GM23338 (cell line): ENCODE results near the gene VSIG10.

Experiments used
- CREB1 ChIP-seq: fragments of 250-450 bp; sonication (Bioruptor Pico); IDR thresholded peaks from 2 replicates; pipeline ENCODE4 v1.5.0; 2020; ENCODE audit warnings: low read depth, mild to moderate bottlenecking, moderate library complexity
- EZH2 ChIP-seq: fragments of 200-600 bp; sonication (generic); IDR thresholded peaks from one replicate; pipeline ENCODE4 v1.8.0; 2017; ENCODE audit warnings: antibody characterized with exemption, mild to moderate bottlenecking, low read depth; ENCODE audit not compliant: unreplicated experiment
- EZH2phosphoT487 ChIP-seq: fragments of 200-600 bp; sonication (generic); IDR thresholded peaks from one replicate; pipeline ENCODE4 v1.8.1; 2018; ENCODE audit warnings: antibody characterized with exemption; ENCODE audit not compliant: unreplicated experiment
- JUNB ChIP-seq: IDR thresholded peaks from one replicate; pipeline ENCODE4 v1.6.1; 2016; ENCODE audit warnings: antibody characterized with exemption; ENCODE audit not compliant: unreplicated experiment
- NANOG ChIP-seq: IDR thresholded peaks from 2 replicates; pipeline ENCODE4 v1.6.1; 2016; ENCODE audit warnings: antibody characterized with exemption, borderline replicate concordance
- POLR2AphosphoS5 ChIP-seq: IDR thresholded peaks from 2 replicates; pipeline ENCODE4 v1.6.1; 2016; ENCODE audit warnings: antibody characterized with exemption, low read depth
- REST ChIP-seq: IDR thresholded peaks from one replicate; pipeline ENCODE4 v1.6.1; 2018; ENCODE audit warnings: antibody characterized with exemption; ENCODE audit not compliant: unreplicated experiment
- STAT1 ChIP-seq: IDR thresholded peaks from one replicate; pipeline ENCODE4 v1.6.1; 2016; ENCODE audit warnings: antibody characterized with exemption; ENCODE audit not compliant: unreplicated experiment
- ZNF114 ChIP-seq: fragments of 250-450 bp; sonication (Bioruptor Pico); IDR thresholded peaks from 2 replicates; pipeline ENCODE4 v1.5.0; 2020; ENCODE audit warnings: mild to moderate bottlenecking, moderate library complexity
- ZNF331 ChIP-seq: fragments of 250-450 bp; sonication (Bioruptor Pico); IDR thresholded peaks from 2 replicates; pipeline ENCODE4 v1.5.0; 2020; ENCODE audit warnings: low read depth, mild to moderate bottlenecking, moderate library complexity
- TF ChIP-seq, protein P1 (sequence below), 2 experiments: fragments of 200-600 bp in 1 of 2; sonication (generic) in 1 of 2; conservative IDR thresholded peaks; 2 replicates each; pipeline versions ENCODE4 v1.5.1 to v1.6.1; 2016 to 2017; ENCODE audit warnings: antibody characterized with exemption in 2 of 2, low read depth in 2 of 2, mild to moderate bottlenecking in 2 of 2, moderate library complexity in 1 of 2
- TF ChIP-seq, protein P2 (sequence below): IDR thresholded peaks from 2 replicates; pipeline ENCODE4 v1.6.1; 2016; ENCODE audit warnings: antibody characterized with exemption

GRCh38 chr12:118107011-118107410, 3.2 kb upstream of the VSIG10 start:
- TF ChIP-seq, protein P1, sequence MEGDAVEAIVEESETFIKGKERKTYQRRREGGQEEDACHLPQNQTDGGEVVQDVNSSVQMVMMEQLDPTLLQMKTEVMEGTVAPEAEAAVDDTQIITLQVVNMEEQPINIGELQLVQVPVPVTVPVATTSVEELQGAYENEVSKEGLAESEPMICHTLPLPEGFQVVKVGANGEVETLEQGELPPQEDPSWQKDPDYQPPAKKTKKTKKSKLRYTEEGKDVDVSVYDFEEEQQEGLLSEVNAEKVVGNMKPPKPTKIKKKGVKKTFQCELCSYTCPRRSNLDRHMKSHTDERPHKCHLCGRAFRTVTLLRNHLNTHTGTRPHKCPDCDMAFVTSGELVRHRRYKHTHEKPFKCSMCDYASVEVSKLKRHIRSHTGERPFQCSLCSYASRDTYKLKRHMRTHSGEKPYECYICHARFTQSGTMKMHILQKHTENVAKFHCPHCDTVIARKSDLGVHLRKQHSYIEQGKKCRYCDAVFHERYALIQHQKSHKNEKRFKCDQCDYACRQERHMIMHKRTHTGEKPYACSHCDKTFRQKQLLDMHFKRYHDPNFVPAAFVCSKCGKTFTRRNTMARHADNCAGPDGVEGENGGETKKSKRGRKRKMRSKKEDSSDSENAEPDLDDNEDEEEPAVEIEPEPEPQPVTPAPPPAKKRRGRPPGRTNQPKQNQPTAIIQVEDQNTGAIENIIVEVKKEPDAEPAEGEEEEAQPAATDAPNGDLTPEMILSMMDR (conservative IDR thresholded peaks at IDR 0.05; ENCODE audit: low read depth in 2 of 2) = no peak
- TF ChIP-seq POLR2AphosphoS5 (no peak), EZH2 (no peak), REST (no peak), STAT1 (no peak), EZH2phosphoT487 (no peak), ZNF331 (no peak), CREB1 (no peak), NANOG (no peak), ZNF114 (CRISPR knock-in tag) (no peak), JUNB (no peak)
- TF ChIP-seq, protein P2, sequence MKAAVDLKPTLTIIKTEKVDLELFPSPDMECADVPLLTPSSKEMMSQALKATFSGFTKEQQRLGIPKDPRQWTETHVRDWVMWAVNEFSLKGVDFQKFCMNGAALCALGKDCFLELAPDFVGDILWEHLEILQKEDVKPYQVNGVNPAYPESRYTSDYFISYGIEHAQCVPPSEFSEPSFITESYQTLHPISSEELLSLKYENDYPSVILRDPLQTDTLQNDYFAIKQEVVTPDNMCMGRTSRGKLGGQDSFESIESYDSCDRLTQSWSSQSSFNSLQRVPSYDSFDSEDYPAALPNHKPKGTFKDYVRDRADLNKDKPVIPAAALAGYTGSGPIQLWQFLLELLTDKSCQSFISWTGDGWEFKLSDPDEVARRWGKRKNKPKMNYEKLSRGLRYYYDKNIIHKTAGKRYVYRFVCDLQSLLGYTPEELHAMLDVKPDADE = no peak
